IPS-NIHi11 (cell line): Measurements from ENCODE around the gene AIF1L.

ENCODE experiments used
- DNase-seq: peaks from one replicate; pipeline ENCODE4 v3.0.0; 2012; ENCODE audit warnings: mixed read lengths, low spot score

The AIF1L gene

GRCh38 chr9:131078427-131079366 lies 17.6 kb upstream of the AIF1L start:
- no peak for DNase-seq

GRCh38 chr9:131080589-131080988 lies 15.7 kb upstream of the AIF1L start:
- DNase-seq, result no peak

DNA sequence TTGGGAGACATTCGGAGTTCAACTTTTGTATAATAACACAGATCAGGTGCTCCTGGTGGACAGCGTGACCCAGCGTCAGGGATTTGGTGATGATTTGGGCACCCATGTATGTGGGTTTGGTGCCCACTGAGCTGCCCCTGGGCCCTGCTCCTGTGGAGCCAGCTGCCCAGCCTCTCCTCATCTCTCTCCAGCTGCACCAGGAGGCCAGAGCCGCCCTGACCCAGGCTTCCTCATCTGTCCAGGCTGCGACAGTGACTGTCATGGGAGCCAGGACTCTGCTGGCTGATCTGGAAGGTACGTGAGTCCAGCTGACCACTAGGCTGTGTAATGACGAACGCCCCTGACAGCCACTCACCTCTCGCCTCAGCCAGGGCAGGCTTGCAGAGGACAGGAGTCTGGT lies 14.5 kb upstream of the AIF1L start:
- DNase-seq, result no peak

GRCh38 chr9:131082774-131083512 lies 13.4 kb upstream of the AIF1L start:
- no peak for DNase-seq

DNA sequence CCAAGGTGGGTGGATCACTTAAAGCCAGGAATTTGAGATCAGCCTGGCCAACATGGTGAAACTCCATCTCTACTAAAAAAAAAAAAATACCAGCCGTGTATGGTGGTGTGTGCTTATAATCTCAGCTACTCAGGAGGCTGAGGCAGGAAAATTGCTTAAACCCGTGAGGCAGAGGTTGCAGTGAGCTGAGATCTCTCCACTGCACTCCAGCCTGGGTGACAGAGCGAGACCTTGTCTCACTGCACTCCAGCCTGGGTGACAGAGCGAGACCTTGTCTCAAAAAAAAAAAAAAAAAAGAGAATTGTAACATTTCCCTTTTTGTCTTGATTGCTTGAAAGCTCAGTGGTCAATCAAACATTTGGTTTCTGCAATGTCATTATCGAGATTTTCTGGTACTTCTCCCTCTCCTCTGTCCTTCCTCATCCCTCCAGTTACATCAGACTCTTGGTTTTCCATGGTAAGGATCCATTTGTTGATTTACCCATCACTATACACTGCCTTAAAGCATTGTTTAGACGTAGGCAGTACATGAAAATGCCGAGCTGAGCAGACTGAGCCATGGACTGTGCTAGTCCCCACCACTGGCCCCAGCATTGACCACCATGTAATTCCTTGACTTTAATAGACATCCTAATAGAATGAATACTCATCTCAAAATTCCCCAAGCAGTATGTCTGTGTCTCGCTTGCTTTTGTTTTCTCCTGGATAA lies 11.5 kb upstream of the AIF1L start:
- no peak for DNase-seq

DNA sequence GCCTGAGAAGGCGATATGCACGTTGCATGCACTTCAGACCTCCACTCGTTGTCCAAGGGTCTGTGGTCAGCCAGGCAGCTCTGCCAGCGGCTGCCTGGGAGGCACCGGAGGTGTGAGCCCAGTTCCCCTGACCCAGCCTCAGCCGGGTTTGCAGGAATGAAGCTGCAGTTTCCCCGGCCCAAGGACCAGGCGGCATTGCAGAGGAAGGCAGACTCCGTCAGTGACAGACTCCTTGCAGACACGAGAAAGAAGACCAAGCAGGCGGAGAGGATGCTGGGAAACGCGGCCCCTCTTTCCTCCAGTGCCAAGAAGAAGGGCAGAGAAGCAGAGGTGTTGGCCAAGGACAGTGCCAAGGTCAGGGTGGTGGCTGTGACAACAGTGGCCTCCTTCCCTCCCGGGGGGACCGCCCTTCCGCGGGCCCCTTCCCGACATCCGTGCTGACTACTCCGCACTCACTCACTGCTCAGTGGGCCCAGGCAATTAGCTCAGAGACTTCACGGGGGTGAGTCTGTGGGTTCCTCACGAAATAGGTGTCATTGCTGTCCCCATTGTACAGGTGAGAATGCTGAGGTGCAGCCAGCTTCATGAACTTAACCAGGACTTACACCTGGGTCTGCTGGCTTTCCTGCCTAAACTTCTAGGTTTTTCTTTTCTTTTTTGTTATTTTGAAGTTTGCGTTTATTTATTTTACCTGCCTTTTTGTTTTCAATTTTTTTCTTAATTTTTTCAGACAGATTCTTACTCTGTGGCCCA lies 10.8 kb upstream of the AIF1L start:
- DNase-seq, result no peak

DNA sequence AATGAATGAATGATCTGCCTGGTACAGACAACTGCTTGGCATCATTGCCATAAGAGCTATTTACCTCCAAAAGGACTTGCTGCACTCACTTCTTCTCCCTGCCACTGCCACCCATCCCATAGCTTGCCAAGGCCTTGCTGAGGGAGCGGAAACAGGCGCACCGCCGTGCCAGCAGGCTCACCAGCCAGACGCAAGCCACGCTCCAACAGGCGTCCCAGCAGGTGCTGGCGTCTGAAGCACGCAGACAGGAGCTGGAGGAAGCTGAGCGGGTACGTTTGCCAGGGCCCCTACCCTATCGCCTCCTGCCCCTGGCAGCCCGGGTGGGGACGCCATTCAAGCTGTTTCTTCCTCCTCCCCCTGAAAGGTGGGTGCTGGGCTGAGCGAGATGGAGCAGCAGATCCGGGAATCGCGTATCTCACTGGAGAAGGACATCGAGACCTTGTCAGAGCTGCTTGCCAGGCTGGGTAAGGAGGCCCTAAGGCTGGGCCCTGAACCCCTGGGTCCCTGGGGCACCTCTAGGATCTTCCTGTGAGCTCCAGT lies 8.9 kb upstream of the AIF1L start:
- DNase-seq, result no peak

GRCh38 chr9:131090025-131090787 lies 6.1 kb upstream of the AIF1L start:
- DNase-seq, result no peak

GRCh38 chr9:131091352-131091992 lies 4.9 kb upstream of the AIF1L start:
- no peak for DNase-seq

DNA sequence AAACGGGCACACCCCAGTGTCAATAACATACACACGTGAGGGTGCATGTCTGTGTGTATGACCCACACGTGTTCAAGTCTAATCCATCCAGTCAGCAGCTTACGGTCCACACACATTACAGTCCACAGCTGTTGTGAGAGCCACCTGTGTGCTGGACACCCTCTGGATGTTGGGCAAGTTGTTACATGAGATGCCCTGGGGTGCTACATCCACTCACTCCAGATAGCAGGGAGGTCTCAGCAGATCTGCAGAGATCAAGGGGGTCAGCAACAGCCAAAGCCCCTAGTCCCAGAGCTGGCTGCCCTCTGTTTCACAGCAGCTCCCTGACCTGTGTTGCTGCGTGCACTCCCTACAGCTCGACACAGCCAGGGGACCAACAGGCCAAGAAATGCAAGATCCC lies 4.3 kb upstream of the AIF1L start:
- DNase-seq, result no peak

DNA sequence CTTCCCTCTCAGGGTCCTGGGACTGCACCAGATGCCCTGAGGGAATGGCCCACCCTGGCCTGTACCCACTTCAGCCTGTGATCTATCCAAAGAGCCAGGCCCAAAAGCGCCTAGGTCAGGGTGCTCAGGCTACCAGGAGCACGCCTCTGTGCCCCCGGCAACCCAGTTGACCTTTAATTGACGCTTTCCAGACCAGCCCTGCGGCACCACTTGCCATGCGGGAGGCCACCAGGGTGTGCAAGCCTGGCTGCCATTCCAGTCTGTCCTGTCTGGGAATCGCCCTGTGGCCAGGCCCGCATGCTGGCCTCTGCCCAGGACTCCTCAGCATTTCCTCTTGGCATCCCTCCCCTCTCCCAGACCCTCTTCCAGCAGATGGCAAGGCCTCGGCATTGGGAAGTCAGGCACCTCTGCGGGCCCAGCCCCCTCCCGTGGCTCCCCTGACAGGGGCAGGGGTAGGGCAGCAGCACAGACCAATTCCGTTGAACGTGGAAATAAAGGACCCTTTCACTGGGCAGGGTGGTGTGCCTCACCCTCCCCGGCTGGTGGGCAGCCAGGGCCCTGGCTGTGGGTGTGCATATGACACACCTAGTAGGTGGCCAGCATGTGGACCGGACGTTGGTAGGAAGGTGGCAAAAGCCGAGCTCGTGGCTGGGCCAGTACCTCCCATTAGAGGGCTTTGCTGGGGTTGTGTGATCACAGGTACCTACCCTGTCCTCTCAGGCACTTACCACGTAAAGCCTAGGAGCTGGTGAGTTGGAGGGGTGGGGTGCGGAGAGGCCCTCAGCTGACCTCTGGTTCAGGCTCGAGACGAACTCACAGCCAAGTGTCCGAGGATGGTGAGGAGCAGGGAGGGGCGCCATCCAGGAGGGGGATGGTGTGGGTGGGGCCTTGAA lies 3.5 kb upstream of the AIF1L start:
- DNase-seq, result no peak

DNA sequence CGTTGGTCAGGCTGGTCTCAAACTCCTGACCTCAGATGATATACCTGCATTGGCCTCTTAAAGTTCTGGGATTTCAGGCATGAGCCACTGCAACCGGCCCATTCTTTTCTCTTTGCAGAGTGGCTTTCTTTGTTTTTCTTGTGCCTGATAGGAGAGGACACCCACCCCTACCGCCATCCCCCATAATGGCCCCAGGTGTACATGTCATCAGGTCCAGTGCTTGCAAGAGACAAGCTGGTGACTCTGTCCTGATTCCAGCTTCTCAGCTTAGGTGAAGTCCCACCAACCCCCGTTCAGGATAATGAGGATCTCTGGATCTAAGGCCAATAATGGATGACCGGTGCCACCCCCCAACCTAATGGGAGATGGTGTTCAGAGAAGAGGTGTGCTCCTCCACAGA lies 2.3 kb upstream of the AIF1L start:
- DNase-seq, result no peak

- no peak for DNase-seq
Observed at GRCh38 chr9:131094622-131095021, 1.7 kb upstream of the AIF1L start.

GRCh38 chr9:131095666-131096268 lies 564 bp upstream of the AIF1L start:
- no peak for DNase-seq

DNA sequence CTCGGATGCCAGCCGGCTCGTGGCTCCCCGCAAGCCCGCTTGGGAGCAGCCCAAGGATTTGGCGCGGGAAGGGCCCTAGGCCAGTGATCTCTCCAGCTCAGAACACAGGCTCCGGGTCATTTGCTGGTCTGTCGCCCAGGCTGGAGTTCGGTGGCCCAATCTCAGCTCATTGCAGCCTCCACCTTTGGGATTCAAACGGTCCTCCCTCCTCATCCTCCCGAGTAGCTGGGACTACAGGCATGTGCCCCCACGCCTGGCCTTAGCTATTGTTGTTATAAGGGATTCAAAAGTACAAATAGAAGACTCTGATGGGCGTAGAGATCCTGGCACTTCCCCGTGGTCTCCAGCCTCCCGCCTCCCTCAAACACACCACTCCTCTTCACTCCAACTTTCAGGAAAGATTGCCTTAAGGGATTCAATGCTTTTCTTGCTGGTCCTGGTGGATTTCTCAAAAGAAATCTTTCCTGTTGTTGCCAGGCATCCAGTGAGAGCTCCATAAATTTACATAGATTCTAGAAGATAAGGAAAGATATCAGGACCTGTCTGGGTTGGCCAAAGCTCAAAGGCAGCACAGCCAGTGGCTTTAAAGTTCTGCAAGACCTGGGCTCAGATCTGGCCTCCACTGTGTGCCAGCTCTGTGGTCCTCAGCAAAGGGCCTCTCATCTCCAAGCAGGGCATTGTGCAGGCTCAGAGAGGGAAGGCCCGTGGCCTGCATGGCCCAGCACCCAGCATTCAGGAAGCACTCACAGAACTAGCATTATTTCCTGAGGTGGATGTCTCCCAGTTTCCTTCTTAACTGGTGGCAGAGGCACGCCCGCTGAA lies 1.0 kb downstream of the AIF1L start:
- DNase-seq, result no peak

DNA sequence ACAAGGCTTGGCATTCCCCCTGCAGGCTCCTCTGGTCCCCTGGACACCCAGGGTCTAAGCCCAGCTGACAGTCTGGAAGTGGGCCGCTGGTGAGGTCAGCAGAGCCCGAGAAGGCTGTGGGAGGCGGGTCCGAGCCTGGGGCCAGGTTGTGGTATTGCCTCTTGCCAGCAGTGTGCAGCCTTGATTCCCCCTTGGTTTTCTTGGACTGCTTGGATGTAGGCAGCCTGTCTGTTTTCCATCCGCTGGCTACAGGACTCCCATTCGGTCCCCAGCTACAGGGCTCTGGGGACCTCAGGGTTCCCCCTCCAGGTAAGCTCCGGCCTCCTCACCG lies 1.6 kb downstream of the AIF1L start:
- no peak for DNase-seq

DNA sequence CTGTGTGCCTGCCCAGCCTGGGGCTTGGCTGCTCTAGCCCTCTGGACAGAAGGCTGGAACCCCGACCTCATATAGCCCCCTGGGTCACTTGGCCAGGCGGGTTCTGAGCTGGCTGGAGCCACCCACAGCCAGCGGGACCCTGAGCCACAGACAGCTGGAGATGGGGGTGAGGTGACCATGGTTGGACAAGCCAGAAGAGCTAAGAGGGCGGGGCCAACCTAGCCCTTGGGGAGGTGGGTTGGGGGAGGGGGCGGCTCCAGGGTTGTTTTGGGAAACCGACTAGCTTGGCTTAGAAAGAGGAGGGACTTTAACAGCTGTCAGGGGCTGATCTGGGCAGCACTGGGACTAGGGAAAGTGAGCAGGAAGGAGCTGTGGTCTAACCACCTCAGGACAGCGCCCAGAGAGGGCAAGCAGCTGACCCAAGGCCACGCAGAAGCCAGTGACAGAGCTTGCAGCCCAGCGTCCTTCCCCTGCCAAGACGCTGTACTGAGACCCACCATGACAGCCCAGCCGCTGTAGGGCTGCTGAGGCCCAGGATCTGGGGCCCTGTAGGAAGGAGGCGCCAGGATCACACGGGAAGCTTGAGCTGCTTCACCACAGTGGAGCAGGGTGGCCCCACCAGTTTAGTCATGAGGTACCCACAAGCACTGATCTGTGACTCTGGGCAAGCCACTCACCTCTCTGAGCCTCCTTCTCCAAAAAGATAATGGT lies 2.2 kb downstream of the AIF1L start:
- DNase-seq, result no peak
